ENCODE measurements around the gene PDHA1.

- TF ChIP-seq CTCF (IDR thresholded peaks at IDR 0.05) (no peak), POLR2A (IDR thresholded peaks at IDR 0.05) (no peak)
These were observed 40.4 kb upstream of the PDHA1 start for GRCh38 chrX:19303256-19303880.
